ENCODE measurements around the gene POLN.

The POLN gene

GRCh38 chr4:2058264-2059045 is 183.5 kb downstream of the POLN start:
- no peak for DNase-seq (ENCODE audit: low read depth)

- DNase-seq (ENCODE audit: low read depth) = no peak
Observed at GRCh38 chr4:2057382-2058065, 184.4 kb downstream of the POLN start.

- DNase-seq (ENCODE audit: low read depth) = no peak
Observed at GRCh38 chr4:2054217-2054616, 187.7 kb downstream of the POLN start.

- no peak for DNase-seq (ENCODE audit: low read depth)
Observed at GRCh38 chr4:2051086-2051485, 190.8 kb downstream of the POLN start.

- no peak for DNase-seq (ENCODE audit: low read depth)
Observed at GRCh38 chr4:2049811-2050210, 192.1 kb downstream of the POLN start.

- no peak for DNase-seq (ENCODE audit: low read depth)
Observed at GRCh38 chr4:2049381-2049780, 192.5 kb downstream of the POLN start.

GRCh38 chr4:2048831-2049230 is 193.1 kb downstream of the POLN start:
- no peak for DNase-seq (ENCODE audit: low read depth)

- no peak for DNase-seq (ENCODE audit: low read depth)
Observed at GRCh38 chr4:2047781-2048581, 193.9 kb downstream of the POLN start.

- DNase-seq (ENCODE audit: low read depth) = no peak
Observed at GRCh38 chr4:2047031-2047660, 194.8 kb downstream of the POLN start.

GRCh38 chr4:2046031-2046961 is 195.6 kb downstream of the POLN start:
- DNase-seq (ENCODE audit: low read depth) = no peak

GRCh38 chr4:2045518-2045951 is 196.4 kb downstream of the POLN start:
- no peak for DNase-seq (ENCODE audit: low read depth)

GRCh38 chr4:2044542-2045517 is 197.1 kb downstream of the POLN start:
- DNase-seq (ENCODE audit: low read depth) = no peak

- DNase-seq (ENCODE audit: low read depth) = no peak
Observed at GRCh38 chr4:2044119-2044485, 197.8 kb downstream of the POLN start.

GRCh38 chr4:2043396-2044118 is 198.4 kb downstream of the POLN start:
- DNase-seq (ENCODE audit: low read depth) = no peak

- no peak for DNase-seq (ENCODE audit: low read depth)
Observed at GRCh38 chr4:2042947-2043395, 198.9 kb downstream of the POLN start.

GRCh38 chr4:2042204-2042946 is 199.5 kb downstream of the POLN start:
- no peak for DNase-seq (ENCODE audit: low read depth)

- DNase-seq (ENCODE audit: low read depth) = peak; percentile 81
Observed at GRCh38 chr4:2041239-2042130, 200.4 kb downstream of the POLN start.

Measured in stimulated activated CD8-positive, alpha-beta memory T cell treated with anti-CD3 and anti-CD28 coated beads, Interleukin-15, amount 100 ng/mL, for 24 hours (primary cell).